ENCODE results near the gene PEDS1.
"Not testable (repeated sequence)": the region's sequence is repeated elsewhere in the genome, so short reads cannot be mapped to it uniquely, and the experiment has no call there.

Gene PEDS1

GRCh38 chr20:50153500-50154377 lies at the start of gene PEDS1:
Gene PEDS1 (minus strand): TSS chr20:50153723. CDS start chr20:50153637, 86 bp downstream.
- DNase-seq (ENCODE audit: low read depth), result peak; percentile 76

GRCh38 chr20:50202677-50203076 lies 49.2 kb upstream of the PEDS1 start:
- no peak for DNase-seq (ENCODE audit: low read depth)

- not testable (repeated sequence) for DNase-seq (ENCODE audit: low read depth)
Measured at GRCh38 chr20:50201710-50202109, 48.2 kb upstream of the PEDS1 start.

- DNase-seq (ENCODE audit: low read depth), result no peak
Measured at GRCh38 chr20:50200482-50201104, 47.1 kb upstream of the PEDS1 start.

GRCh38 chr20:50199703-50200102 lies 46.2 kb upstream of the PEDS1 start:
- DNase-seq (ENCODE audit: low read depth), result no peak

GRCh38 chr20:50198716-50199115 lies 45.2 kb upstream of the PEDS1 start:
- no peak for DNase-seq (ENCODE audit: low read depth)

GRCh38 chr20:50198180-50198666 lies 44.7 kb upstream of the PEDS1 start:
- no peak for DNase-seq (ENCODE audit: low read depth)

GRCh38 chr20:50197463-50198179 lies 44.1 kb upstream of the PEDS1 start:
- DNase-seq (ENCODE audit: low read depth), result no peak

- no peak for DNase-seq (ENCODE audit: low read depth)
Measured at GRCh38 chr20:50196896-50197295, 43.4 kb upstream of the PEDS1 start.

GRCh38 chr20:50196248-50196647 lies 42.7 kb upstream of the PEDS1 start:
- no peak for DNase-seq (ENCODE audit: low read depth)

- no peak for DNase-seq (ENCODE audit: low read depth)
Measured at GRCh38 chr20:50195524-50196120, 42.1 kb upstream of the PEDS1 start.

GRCh38 chr20:50194831-50195523 lies 41.5 kb upstream of the PEDS1 start:
- DNase-seq (ENCODE audit: low read depth), result no peak

- no peak for DNase-seq (ENCODE audit: low read depth)
Measured at GRCh38 chr20:50194422-50194830, 40.9 kb upstream of the PEDS1 start.

GRCh38 chr20:50193836-50194421 lies 40.4 kb upstream of the PEDS1 start:
- DNase-seq (ENCODE audit: low read depth), result no peak

GRCh38 chr20:50193199-50193835 lies 39.8 kb upstream of the PEDS1 start:
- DNase-seq (ENCODE audit: low read depth), result no peak

- peak; percentile 72 for DNase-seq (ENCODE audit: low read depth)
Measured at GRCh38 chr20:50192364-50193198, 39.1 kb upstream of the PEDS1 start.

GRCh38 chr20:50191544-50192363 lies 38.2 kb upstream of the PEDS1 start:
- peak; percentile 42 for DNase-seq (ENCODE audit: low read depth)

GRCh38 chr20:50191065-50191543 lies 37.6 kb upstream of the PEDS1 start:
- DNase-seq (ENCODE audit: low read depth), result peak; percentile 36
